Right lung (tissue), 5 donors: ENCODE measurements around the gene RMDN3. TPM values are rescaled to one million over a fixed set of nuclear protein-coding genes. Genes with fewer than 3 reads are reported as not detected.

ENCODE experiments used
- DNase-seq, 2 donors: peaks; one replicate each; pipeline ENCODE4 v3.0.0-alpha.2; 2013
- polyA plus RNA-seq, 5 donors: library from polyadenylated mRNA; unstranded; fragments of 120-200 nt; gene quantifications; one replicate each; pipeline versions ENCODE4 v1.2.1 to v1.2.3, GENCODE V29; 2013; ENCODE audit warnings: inconsistent platforms in 1 of 5, low replicate concordance in 1 of 5; ENCODE audit not compliant: insufficient read length in 5 of 5, insufficient read depth in 1 of 5

Gene RMDN3
- polyA plus RNA-seq, 5 donors: 28.9 to 39.0 (median 31.4) TPM

DNA sequence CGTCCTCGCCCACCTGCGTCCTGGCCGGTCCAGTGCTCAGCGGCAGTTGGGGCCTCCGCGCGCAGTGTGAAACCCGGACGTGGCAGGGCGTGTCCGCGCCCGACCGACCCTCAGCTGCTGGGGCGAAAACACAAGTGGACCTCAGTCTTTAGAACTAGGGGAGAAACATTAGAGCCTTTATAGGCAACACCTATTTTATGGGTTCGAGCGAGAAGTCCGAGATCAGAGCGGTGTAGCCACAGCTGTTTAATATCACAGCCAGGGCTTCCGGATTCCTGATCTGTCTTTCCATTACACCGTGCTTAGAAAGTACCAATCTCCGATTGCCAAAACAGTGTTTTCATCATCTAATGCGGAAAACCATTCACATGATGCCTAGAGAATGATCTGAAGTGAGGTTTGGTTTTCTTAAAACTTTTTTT, 59.6 kb downstream of the RMDN3 start:
- DNase-seq: peak in 1 of 2 donors; percentile 11

DNA sequence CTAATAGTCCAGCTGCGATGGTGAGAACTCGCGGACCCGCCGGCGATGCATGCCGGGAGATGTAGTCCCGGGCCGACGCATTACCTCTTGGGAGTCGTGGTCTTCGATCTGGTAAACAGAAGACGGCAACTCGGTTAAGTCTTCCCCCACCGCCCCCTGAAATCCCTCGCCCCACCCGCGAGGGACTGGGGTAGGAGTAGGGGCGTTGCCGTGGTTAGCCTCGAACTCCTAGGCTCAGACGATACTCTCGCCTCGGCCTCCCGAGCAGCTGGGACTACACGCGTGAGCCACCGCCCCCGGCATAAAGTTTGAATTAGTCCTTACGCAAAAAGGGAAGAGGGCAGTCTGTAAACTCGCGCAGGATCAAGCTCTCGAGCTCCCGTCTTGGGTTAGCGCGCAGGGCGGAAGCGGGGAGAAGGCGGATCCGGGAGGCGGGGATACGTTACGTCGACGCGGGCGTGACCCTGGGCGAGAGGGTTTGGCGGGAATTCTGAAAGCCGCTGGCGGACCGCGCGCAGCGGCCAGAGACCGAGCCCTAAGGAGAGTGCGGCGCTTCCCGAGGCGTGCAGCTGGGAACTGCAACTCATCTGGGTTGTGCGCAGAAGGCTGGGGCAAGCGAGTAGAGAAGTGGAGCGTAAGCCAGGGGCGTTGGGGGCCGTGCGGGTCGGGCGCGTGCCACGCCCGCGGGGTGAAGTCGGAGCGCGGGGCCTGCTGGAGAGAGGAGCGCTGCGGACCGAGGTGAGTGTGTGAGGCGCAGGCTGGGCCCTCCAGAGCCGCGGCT, 60.2 kb downstream of the RMDN3 start, which contains the start of gene RAD51:
TSS of gene RAD51 (plus strand) at position 487 of the 781 bp plus-strand sequence. CDS start 3,585 bp downstream, outside the sequence.
- peak; percentile 93 to 95 for DNase-seq

DNA sequence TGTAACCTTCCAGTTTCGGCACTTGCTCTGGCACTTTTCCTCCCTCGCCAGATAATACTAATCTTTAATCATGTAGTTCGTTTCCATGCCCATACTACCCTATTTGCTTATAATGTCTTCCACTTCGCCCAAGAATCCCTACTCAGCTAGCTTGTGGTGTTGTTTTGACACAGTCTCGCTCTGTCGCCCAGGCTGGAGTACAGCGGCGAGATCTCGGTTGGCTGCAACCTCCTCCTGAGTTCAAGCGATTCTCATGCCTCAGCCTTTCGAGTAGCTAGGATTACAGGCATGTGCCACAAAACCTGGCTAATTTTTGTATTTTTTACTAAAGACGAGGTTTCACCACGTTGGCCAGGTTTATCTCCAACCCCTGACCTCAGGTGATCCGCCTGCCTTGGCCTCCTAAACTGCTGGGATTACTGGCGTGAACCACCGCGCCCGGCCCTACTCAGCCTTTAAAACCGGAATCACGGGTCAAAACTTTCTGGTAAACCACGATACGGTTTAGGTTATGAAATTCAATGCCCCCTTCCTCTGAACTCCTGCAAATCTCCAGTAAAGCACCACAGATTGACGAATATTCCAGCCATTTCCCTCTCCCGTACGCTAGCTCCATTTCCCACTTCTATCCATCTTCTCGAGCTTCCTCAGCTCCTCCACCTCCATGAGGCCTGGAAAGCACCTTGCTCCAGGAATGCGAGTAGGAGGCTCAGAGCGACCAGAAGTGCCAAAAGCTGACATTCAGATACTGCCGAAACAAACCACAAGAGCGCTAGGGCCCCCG, 61.0 kb downstream of the RMDN3 start:
- no peak for DNase-seq

DNA sequence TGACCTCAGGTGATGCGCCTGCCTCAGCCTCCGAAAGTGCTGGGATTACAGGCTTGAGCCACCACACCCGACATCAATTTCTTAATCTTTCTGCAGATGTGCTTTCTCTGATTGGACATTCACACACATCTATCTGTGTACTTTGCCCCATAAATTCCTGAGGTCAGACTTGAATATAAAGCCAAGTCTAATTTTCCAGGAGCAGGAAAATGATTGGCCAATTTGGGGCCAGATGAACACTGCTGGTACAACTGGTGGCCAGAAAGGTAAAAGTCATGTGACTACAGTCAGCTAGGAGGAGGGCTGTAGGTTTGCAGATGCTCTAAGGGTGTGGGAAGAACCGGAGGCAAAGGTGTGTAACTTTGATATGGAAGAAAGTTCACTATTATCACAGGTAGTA, 63.3 kb downstream of the RMDN3 start:
- no peak for DNase-seq

DNA sequence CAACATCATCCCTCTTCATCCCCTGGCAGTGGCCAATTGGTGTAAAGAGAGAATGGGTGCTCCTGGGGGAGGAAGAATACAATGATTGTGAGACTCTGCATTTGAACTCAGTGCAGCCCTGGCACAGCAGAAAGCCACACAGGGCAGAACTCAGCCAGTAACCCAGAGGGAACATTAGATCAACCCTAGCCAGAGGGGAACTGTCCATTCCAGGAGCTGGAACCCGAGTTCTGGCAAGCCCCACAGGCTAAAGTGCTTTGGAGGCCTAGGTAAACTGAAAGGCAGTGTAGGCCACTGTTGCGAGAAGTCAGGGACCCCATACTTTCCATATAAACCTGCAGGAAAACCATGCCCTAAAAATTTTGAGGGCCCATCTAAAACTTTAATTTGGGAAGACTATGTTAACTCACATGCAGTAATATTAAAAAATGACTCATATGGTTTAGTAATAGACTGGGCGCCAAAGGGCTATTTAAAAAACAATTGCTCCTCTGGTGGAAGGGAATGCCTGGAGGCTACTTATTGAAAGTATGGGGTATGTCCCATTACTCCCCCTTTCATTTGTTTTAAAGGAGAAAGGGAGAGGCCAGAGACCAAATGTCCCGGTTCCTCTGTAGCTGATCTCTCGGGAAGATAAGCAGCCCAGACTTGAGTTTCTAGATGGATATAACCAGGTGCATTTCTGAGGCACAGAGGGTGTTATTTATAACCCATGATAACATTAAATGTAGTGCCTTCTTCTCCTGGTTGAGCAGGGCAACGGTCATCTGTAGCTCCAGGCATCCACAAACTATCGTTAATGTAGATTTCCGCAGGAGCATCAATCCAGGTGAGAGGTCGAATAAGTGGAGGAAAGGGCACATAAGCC, 65.9 kb downstream of the RMDN3 start:
- DNase-seq: no peak

Other genes starting within 250 kb of the RMDN3 start
- 10 to 100 TPM; 24.9 to 31.4 (median 25.7) TPM for gene CCDC32, start 190.2 kb downstream of the RMDN3 start, polyA plus RNA-seq
- 10 to 100 TPM in 1 of 5 donors, 1 to 10 TPM in 4; 6.3 to 11.1 (median 7.9) TPM for gene RPUSD2, start 186.0 kb downstream of the RMDN3 start, polyA plus RNA-seq
- 10 to 100 TPM in 4 of 5 donors, 1 to 10 TPM in 1; 9.3 to 43.3 (median 19.7) TPM for gene KNL1, start 161.0 kb downstream of the RMDN3 start, polyA plus RNA-seq
- 10 to 100 TPM in 3 of 5 donors, 1 to 10 TPM in 2; 9.2 to 18.5 (median 12.2) TPM for gene RAD51, start 60.1 kb downstream of the RMDN3 start, polyA plus RNA-seq
- gene GCHFR, start 8.8 kb upstream of the RMDN3 start, polyA plus RNA-seq: 10 to 100 TPM; 11.5 to 18.8 (median 13.8) TPM
- 1 to 10 TPM; 2.6 to 4.6 (median 3.8) TPM for gene C15orf62, start 14.7 kb upstream of the RMDN3 start, polyA plus RNA-seq
- 10 to 100 TPM; 26.2 to 32.5 (median 31.9) TPM for gene ZFYVE19, start 51.8 kb upstream of the RMDN3 start, polyA plus RNA-seq
- gene DNAJC17, start 52.2 kb upstream of the RMDN3 start, polyA plus RNA-seq: 10 to 100 TPM; 37.2 to 44.9 (median 41.9) TPM
- under 1 TPM; 0.23 to 0.49 (median 0.37) TPM for gene PPP1R14D, start 73.5 kb upstream of the RMDN3 start, polyA plus RNA-seq
- gene SPINT1, start 88.8 kb upstream of the RMDN3 start, polyA plus RNA-seq: 10 to 100 TPM; 46.0 to 68.7 (median 58.4) TPM
- gene RHOV, start 119.0 kb upstream of the RMDN3 start, polyA plus RNA-seq: under 1 TPM; 0.36 to 0.60 (median 0.51) TPM
- gene VPS18, start 139.2 kb upstream of the RMDN3 start, polyA plus RNA-seq: 10 to 100 TPM in 3 of 5 donors, 1 to 10 TPM in 2; 9.2 to 14.5 (median 10.2) TPM
- gene DLL4, start 174.1 kb upstream of the RMDN3 start, polyA plus RNA-seq: 10 to 100 TPM; 12.7 to 24.7 (median 19.7) TPM
- 1 to 10 TPM in 4 of 5 donors, under 1 TPM in 1; 0.73 to 1.5 (median 1.1) TPM for gene CHAC1, start 198.2 kb upstream of the RMDN3 start, polyA plus RNA-seq